Tibial nerve (tissue), 3 donors: ENCODE data around the gene LRRC42.

ENCODE experiments used
- POLR2A ChIP-seq, 2 donors: fragments of 450-650 bp; IDR thresholded peaks; one replicate each; pipeline ENCODE4 v1.6.1; 2017; ENCODE audit warnings: antibody characterized with exemption in 2 of 2, mild to moderate bottlenecking in 2 of 2, moderate library complexity in 2 of 2
- TF ChIP-seq, protein P1 (sequence below), 5 experiments: fragments of 200-600 bp in 3 of 5; fragments of 450-650 bp in 2 of 5; sonication (generic) in 3 of 5; IDR thresholded peaks; one replicate each; pipeline ENCODE4 v1.5.1; 2016 to 2019; ENCODE audit warnings: antibody characterized with exemption in 5 of 5, mild to moderate bottlenecking in 3 of 5, moderate library complexity in 2 of 5

GRCh38 chr1:54002544-54003248, 56.5 kb downstream of the LRRC42 start:
- no peak for TF ChIP-seq POLR2A (IDR thresholded peaks at IDR 0.05)
- TF ChIP-seq, protein P1, sequence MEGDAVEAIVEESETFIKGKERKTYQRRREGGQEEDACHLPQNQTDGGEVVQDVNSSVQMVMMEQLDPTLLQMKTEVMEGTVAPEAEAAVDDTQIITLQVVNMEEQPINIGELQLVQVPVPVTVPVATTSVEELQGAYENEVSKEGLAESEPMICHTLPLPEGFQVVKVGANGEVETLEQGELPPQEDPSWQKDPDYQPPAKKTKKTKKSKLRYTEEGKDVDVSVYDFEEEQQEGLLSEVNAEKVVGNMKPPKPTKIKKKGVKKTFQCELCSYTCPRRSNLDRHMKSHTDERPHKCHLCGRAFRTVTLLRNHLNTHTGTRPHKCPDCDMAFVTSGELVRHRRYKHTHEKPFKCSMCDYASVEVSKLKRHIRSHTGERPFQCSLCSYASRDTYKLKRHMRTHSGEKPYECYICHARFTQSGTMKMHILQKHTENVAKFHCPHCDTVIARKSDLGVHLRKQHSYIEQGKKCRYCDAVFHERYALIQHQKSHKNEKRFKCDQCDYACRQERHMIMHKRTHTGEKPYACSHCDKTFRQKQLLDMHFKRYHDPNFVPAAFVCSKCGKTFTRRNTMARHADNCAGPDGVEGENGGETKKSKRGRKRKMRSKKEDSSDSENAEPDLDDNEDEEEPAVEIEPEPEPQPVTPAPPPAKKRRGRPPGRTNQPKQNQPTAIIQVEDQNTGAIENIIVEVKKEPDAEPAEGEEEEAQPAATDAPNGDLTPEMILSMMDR (IDR thresholded peaks at IDR 0.05): no peak
